Glutamatergic neuron (in vitro differentiated cells): Measurements from ENCODE around the gene PCDHGC3. TPM values are rescaled to one million over a fixed set of nuclear protein-coding genes. Genes with fewer than 3 reads are reported as not detected.
"Not testable (repeated sequence)": the region's sequence is repeated elsewhere in the genome, so short reads cannot be mapped to it uniquely, and the experiment has no call there.

ENCODE experiments used
- DNase-seq: peaks from one replicate; pipeline ENCODE4 v3.0.0; 2022
- H3K27ac Mint-ChIP-seq: one replicate; pipeline ENCODE4 v1.8.0; 2020; ENCODE audit warnings: mild to moderate bottlenecking, mixed read lengths, inconsistent platforms; ENCODE audit not compliant: unreplicated experiment
- H3K27me3 Mint-ChIP-seq: one replicate; pipeline ENCODE4 v1.8.0; 2020; ENCODE audit warnings: mild to moderate bottlenecking, moderate library complexity, mixed read lengths, inconsistent platforms; ENCODE audit not compliant: unreplicated experiment
- H3K36me3 Mint-ChIP-seq: one replicate; pipeline ENCODE4 v1.8.0; 2020; ENCODE audit warnings: mild to moderate bottlenecking, mixed read lengths, inconsistent platforms; ENCODE audit not compliant: unreplicated experiment
- H3K4me1 Mint-ChIP-seq: one replicate; pipeline ENCODE4 v1.8.0; 2020; ENCODE audit warnings: mild to moderate bottlenecking, low read depth, mixed read lengths, inconsistent platforms; ENCODE audit not compliant: unreplicated experiment
- H3K4me3 Mint-ChIP-seq: one replicate; pipeline ENCODE4 v1.8.0; 2020; ENCODE audit warnings: mild to moderate bottlenecking, mixed read lengths, inconsistent platforms; ENCODE audit not compliant: unreplicated experiment
- H3K9me3 Mint-ChIP-seq: one replicate; pipeline ENCODE4 v1.8.0; 2020; ENCODE audit warnings: mild to moderate bottlenecking, moderate library complexity, mixed read lengths, inconsistent platforms; ENCODE audit not compliant: unreplicated experiment
- CTCF ChIP-seq: fragments of 200-600 bp; sonication (generic); IDR thresholded peaks from one replicate; pipeline ENCODE4 v1.5.0; 2021; ENCODE audit not compliant: partially characterized antibody, unreplicated experiment
- long read RNA-seq: library from polyadenylated mRNA; unstranded; transcript quantifications from one replicate; pipeline ENCODE4 v2.0.0, GENCODE V29; 2020; ENCODE audit not compliant: unreplicated experiment
- total RNA-seq: library from RNA; stranded (reverse); fragmentation: NEBNext Ultra II Directional; extraction: Animal tissue kit (Norgen Biotek cat#: 25700); gene quantifications from one replicate; pipeline ENCODE4 v1.2.1, GENCODE V29; 2021; ENCODE audit not compliant: unreplicated experiment

PCDHGC3 gene
- 40.1 TPM for total RNA-seq
- long read RNA-seq, full-length matches to known transcripts, result 2 of 2 reads
- long read RNA-seq, partial matches to known transcripts, result 0 of 2 reads
- long read RNA-seq, other reads (novel, unspliced or antisense), result 0 of 2 reads

GRCh38 chr5:141475625-141476131, at the start of gene PCDHGC3:
TSS of gene PCDHGC3 (plus strand) at chr5:141475966. CDS start at chr5:141476117, 151 bp downstream.
- Mint-ChIP-seq H3K4me3 (peak within 1 kb of the TSS; percentile 96), H3K27me3 (peaks cover 7% of the 10 kb centered on the region), H3K9me3 (peaks cover 6% of the 10 kb centered on the region), H3K4me1 (peaks cover 8% of the 10 kb centered on the region), H3K27ac (peak within 1 kb of the TSS; percentile 85), H3K36me3 (peaks cover 13% of the 10 kb centered on the region)
- peak; percentile 81 for DNase-seq
- TF ChIP-seq CTCF, result peak; percentile 25

DNA sequence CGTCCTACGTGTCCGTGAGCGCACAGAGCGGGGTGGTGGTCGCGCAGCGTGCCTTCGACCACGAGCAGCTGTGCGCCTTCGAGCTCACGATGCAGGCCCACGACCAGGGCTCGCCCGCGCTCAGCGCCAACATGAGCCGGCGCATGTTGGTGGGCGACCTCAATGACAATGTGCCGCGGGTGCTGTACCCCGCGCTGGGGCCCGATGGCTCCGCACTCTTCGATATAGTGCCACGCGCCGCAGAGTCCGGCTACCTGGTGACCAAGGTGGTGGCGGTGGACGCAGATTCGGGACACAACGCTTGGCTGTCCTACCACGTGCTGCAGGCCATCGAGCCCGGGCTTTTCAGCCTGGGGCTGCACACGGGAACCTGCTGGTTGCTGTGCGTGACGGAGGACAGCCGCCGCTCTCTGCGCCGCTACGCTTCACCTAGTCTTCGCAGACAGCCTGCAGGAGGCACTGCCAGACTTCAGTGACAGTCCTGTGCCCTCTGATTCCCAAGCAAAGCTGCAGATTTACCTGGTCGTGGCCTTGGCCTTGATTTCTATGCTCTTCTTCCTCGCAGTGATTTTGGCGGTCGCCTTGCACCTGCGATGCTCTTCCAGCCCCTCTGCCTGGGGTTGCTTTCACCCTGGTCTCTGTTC, 47.9 kb upstream of the PCDHGC3 start:
- Mint-ChIP-seq H3K27ac (no peak overlapping the region), H3K9me3 (peaks cover 47% of the 10 kb centered on the region), H3K4me3 (peak overlapping the region; percentile 20)

DNA sequence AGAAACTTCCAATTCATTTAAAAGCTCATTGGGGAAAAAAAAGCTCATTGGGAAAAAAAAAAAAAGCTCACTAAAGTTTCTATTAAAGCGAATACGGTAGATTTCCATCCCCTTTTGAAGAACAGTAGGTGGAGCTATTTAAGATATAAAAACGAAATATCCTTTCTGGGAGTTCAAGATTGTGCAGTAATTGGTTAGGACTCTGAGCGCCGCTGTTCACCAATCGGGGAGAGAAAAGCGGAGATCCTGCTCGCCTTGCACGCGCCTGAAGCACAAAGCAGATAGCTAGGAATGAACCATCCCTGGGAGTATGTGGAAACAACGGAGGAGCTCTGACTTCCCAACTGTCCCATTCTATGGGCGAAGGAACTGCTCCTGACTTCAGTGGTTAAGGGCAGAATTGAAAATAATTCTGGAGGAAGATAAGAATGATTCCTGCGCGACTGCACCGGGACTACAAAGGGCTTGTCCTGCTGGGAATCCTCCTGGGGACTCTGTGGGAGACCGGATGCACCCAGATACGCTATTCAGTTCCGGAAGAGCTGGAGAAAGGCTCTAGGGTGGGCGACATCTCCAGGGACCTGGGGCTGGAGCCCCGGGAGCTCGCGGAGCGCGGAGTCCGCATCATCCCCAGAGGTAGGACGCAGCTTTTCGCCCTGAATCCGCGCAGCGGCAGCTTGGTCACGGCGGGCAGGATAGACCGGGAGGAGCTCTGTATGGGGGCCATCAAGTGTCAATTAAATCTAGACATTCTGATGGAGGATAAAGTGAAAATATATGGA, 45.2 kb upstream of the PCDHGC3 start, which contains the start of gene PCDHGA12:
Gene PCDHGA12 (plus strand): TSS at position 176 of the 782 bp plus-strand sequence. CDS start 253 bp downstream, at position 429.
- peaks cover 45% of the 10 kb centered on the region for H3K9me3 Mint-ChIP-seq
- H3K27ac Mint-ChIP-seq, result no peak within 1 kb of the TSS
- H3K36me3 Mint-ChIP-seq, result peaks cover 74% of the 10 kb centered on the region
- TF ChIP-seq CTCF, result no peak
- H3K4me1 Mint-ChIP-seq, result no peaks in the 10 kb centered on the region
- no peak within 1 kb of the TSS for H3K4me3 Mint-ChIP-seq
- peaks cover 14% of the 10 kb centered on the region for H3K27me3 Mint-ChIP-seq
- no peak for DNase-seq

More for the DNA sequence above, 47.9 kb upstream of the PCDHGC3 start:
- Mint-ChIP-seq H3K27me3 (peaks cover 12% of the 10 kb centered on the region), H3K4me1 (no peaks in the 10 kb centered on the region), H3K36me3 (peaks cover 83% of the 10 kb centered on the region)
- no peak for DNase-seq
- TF ChIP-seq CTCF, result no peak

GRCh38 chr5:141431286-141431685, 44.5 kb upstream of the PCDHGC3 start:
- Mint-ChIP-seq H3K4me3 (no peak overlapping the region), H3K9me3 (peaks cover 45% of the 10 kb centered on the region), H3K36me3 (peaks cover 71% of the 10 kb centered on the region), H3K27ac (no peak overlapping the region), H3K27me3 (peaks cover 14% of the 10 kb centered on the region), H3K4me1 (no peaks in the 10 kb centered on the region)
- TF ChIP-seq CTCF, result no peak
- DNase-seq, result no peak

GRCh38 chr5:141432308-141432707, 43.5 kb upstream of the PCDHGC3 start:
- not testable (repeated sequence) for DNase-seq, H3K4me3 Mint-ChIP-seq, H3K27ac Mint-ChIP-seq, H3K4me1 Mint-ChIP-seq
- peaks cover 37% of the 10 kb centered on the region for H3K9me3 Mint-ChIP-seq
- H3K36me3 Mint-ChIP-seq, result peaks cover 67% of the 10 kb centered on the region
- H3K27me3 Mint-ChIP-seq, result peaks cover 14% of the 10 kb centered on the region

GRCh38 chr5:141432726-141433125, 43.0 kb upstream of the PCDHGC3 start:
- Mint-ChIP-seq H3K36me3 (peaks cover 63% of the 10 kb centered on the region), H3K27me3 (peaks cover 14% of the 10 kb centered on the region), H3K9me3 (peaks cover 37% of the 10 kb centered on the region), H3K27ac (peak overlapping the region; percentile 28)
- not testable (repeated sequence) for DNase-seq, H3K4me3 Mint-ChIP-seq, H3K4me1 Mint-ChIP-seq
